Measurements from ENCODE around the gene CRTC1. TPM values are rescaled to one million over a fixed set of nuclear protein-coding genes. Genes with fewer than 3 reads are reported as not detected.

The CRTC1 gene
- total and polyA plus RNA-seq, 3 donors from 2014 or later: 15.6 to 32.1 (median 28.1) TPM

DNA sequence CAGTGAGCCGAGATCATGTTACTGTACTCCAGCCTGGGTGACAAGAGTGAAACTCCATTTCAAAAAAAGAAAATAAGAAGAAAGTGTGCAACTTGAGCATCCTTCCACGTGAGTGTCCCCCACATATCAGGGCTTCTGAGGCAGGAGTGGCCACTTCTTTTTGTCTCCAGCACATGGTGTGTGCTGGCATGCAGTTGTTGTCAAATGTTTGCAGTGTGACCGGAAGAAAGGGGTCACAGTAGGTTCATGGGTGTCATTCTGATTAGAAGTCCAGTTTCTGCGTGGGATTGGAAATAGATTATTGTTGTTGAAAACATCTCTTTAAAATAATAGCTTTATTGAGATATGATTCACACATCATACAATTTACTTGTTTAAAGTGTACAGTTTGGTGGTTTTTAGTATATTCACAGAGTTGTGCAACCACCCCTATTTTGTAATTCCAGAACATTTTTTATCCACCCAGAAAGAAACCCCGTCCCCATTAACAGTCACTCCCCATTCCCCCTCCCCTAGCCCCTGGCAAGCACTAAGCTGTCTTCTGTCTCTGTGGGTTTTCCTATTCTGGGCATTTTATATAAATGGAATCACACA, 2.2 kb downstream of the CRTC1 start:
- no peaks in the 10 kb centered on the region for H3K27me3 ChIP-seq
- TF ChIP-seq, protein P1, sequence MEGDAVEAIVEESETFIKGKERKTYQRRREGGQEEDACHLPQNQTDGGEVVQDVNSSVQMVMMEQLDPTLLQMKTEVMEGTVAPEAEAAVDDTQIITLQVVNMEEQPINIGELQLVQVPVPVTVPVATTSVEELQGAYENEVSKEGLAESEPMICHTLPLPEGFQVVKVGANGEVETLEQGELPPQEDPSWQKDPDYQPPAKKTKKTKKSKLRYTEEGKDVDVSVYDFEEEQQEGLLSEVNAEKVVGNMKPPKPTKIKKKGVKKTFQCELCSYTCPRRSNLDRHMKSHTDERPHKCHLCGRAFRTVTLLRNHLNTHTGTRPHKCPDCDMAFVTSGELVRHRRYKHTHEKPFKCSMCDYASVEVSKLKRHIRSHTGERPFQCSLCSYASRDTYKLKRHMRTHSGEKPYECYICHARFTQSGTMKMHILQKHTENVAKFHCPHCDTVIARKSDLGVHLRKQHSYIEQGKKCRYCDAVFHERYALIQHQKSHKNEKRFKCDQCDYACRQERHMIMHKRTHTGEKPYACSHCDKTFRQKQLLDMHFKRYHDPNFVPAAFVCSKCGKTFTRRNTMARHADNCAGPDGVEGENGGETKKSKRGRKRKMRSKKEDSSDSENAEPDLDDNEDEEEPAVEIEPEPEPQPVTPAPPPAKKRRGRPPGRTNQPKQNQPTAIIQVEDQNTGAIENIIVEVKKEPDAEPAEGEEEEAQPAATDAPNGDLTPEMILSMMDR (IDR thresholded peaks at IDR 0.05): no peak
- no peak for TF ChIP-seq POLR2A (IDR thresholded peaks at IDR 0.05)
- intact Hi-C loops (cut with DNase I; ENCODE audit: low total_unique reads): loop anchor here (10.0 kb wide), 1 partner anchor 91 kb away; no protein-coding TSS in a partner anchor
- 76 to 81% methylated on average over 5 of the region's 5 CpGs for WGBS, 2 donors
- no peaks in the 10 kb centered on the region for H3K9me3 ChIP-seq
- no peak overlapping the region for H3K4me3 ChIP-seq
- peaks cover 10% of the 10 kb centered on the region for H3K4me1 ChIP-seq
- H3K36me3 ChIP-seq (ENCODE audit: low read depth, missing control alignments): no peaks in the 10 kb centered on the region
- no peak for DNase-seq
- no peak overlapping the region for H3K27ac ChIP-seq

DNA sequence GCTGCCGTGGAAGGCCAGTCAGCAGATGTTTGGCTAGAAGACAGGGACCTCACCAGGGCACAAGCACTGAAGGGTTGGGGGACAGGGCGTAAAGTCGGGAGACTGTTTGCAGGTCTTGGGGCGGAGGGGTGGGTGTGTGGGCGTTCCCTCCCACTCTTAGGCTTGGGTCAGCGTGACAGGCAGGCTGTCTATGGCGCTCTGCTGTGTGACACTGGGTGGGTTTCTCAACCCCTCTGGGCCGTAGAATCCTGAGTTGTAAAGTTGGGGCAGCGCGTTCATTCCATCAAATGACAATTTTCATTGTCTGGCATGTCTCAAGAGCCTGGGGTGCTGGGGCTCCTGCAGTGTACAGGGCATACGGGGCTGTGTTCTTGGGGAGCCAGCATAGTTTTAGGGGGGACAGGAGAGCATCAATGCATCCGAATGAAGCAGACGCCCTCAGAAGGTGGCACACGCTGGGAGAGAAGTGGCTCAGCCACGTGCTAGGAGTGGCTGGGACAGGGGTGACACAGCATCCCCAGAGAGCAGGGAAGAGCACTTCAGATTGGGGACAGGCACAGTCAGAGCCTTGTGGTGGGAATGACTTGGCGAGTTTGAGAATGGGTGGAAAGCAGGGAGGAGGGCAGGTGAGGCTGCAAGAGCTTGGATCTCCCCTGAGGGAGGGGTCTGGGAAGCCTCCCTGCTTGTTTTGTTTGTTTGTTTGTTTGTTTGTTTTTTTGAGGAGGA, 4.4 kb downstream of the CRTC1 start:
- no peaks in the 10 kb centered on the region for H3K36me3 ChIP-seq (ENCODE audit: low read depth, missing control alignments)
- H3K4me1 ChIP-seq: peaks cover 8% of the 10 kb centered on the region
- H3K9me3 ChIP-seq: no peaks in the 10 kb centered on the region
- H3K27me3 ChIP-seq: no peaks in the 10 kb centered on the region
- 93 to 94% methylated on average over 15 to 16 of the region's 16 CpGs for WGBS, 2 donors
- no peak for DNase-seq
- H3K27ac ChIP-seq: no peak overlapping the region
- H3K4me3 ChIP-seq: no peak overlapping the region
- intact Hi-C loops (cut with DNase I; ENCODE audit: low total_unique reads): loop anchor here (10.0 kb wide), 1 partner anchor 93 kb away; no protein-coding TSS in a partner anchor
- TF ChIP-seq POLR2A (IDR thresholded peaks at IDR 0.05): no peak
- TF ChIP-seq, protein P1 (IDR thresholded peaks at IDR 0.05): no peak

DNA sequence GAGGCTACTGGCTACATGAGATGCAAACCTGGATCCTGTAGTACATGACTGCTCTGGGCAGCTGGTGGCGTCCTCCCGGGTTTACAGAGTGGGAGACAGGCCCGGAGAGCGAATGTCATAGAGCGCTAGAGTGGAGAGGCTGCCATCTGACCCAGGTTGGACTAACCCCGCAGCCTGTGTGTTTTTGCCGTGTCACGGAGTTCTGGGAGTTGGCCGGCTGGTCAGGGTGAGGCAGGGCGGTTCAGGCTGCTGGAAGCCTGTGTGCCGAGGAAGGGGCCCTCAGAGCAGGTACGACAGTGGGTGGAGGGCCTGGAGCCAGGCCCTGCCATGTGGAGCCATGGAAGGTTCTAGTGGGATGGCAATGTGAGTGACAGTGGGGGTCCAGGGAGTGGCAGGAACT, 12.5 kb downstream of the CRTC1 start:
- WGBS, 2 donors: 94 to 95% methylated on average over 12 of the region's 12 CpGs
- Histone ChIP-seq H3K27ac (no peak overlapping the region), H3K9me3 (no peaks in the 10 kb centered on the region), H3K4me3 (no peak overlapping the region), H3K27me3 (no peaks in the 10 kb centered on the region), H3K36me3 (ENCODE audit: low read depth, missing control alignments) (no peaks in the 10 kb centered on the region), H3K4me1 (peaks cover under 1% of the 10 kb centered on the region)
- intact Hi-C loops (cut with DNase I; ENCODE audit: low total_unique reads): no loop called here
- no peak for TF ChIP-seq POLR2A (IDR thresholded peaks at IDR 0.05)
- TF ChIP-seq, protein P1 (IDR thresholded peaks at IDR 0.05): no peak
- no peak for DNase-seq

DNA sequence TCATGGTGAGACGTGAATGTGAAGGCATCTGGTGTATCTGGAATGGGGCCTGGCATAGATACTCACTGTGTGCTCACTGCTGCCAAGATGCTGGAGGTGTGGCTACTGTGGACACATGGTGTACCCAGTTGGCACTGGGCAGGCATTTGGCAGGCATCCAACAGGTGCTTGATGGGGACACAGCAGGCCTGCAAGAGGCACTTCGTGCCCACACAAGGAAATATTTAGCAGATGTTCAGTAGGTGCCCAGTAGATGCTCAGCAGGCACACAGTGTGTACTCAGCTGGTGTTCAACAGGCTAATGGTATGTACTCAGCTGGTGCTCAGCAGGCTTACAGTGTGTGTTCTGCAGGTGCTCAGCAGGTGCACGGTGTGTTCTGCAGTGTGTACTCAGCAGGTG, 14.2 kb downstream of the CRTC1 start:
- no peak for TF ChIP-seq POLR2A (IDR thresholded peaks at IDR 0.05)
- TF ChIP-seq, protein P1 (IDR thresholded peaks at IDR 0.05): no peak
- intact Hi-C loops (cut with DNase I; ENCODE audit: low total_unique reads): no loop called here
- peaks cover 4% of the 10 kb centered on the region for H3K4me1 ChIP-seq
- no peak for DNase-seq
- H3K27ac ChIP-seq: no peak overlapping the region
- H3K27me3 ChIP-seq: no peaks in the 10 kb centered on the region
- 71% methylated on average over 3 of the region's 3 CpGs; no CpG with 5 or more reads in 1 of the 2 donors for WGBS, 2 donors
- H3K9me3 ChIP-seq: no peaks in the 10 kb centered on the region
- no peaks in the 10 kb centered on the region for H3K36me3 ChIP-seq (ENCODE audit: low read depth, missing control alignments)
- no peak overlapping the region for H3K4me3 ChIP-seq
